ENCODE results near the gene MYBBP1A.

The MYBBP1A gene

DNA sequence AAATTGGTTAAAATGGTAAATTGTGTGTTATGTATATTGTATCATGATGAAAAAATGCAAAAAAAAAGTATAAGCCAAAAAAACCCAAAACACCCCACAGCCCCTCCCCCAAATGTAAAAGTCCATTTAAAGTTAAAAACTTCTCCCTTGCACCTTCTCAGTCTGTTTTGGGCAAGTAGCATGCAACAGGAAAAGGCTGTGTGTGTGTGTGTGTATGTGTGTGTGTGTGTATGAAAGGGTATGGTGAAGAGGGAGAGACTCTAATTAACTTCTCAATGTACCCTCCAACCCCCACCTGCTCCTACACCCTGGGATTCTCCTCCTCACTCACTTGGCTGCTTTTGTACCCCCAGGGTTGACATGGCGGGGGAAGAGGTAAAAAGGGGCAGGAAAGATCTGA is 14.4 kb upstream of the MYBBP1A start:
- H3K9me3 Mint-ChIP-seq, result no peaks in the 10 kb centered on the region
- H3K4me1 Mint-ChIP-seq (ENCODE audit: low read depth), result peaks cover 23% of the 10 kb centered on the region
- H3K4me3 Mint-ChIP-seq, result no peak overlapping the region
- no peak overlapping the region for H3K27ac Mint-ChIP-seq
- H3K27me3 Mint-ChIP-seq (ENCODE audit: low read depth), result peaks cover 26% of the 10 kb centered on the region
- H3K36me3 Mint-ChIP-seq (ENCODE audit: low read depth), result no peaks in the 10 kb centered on the region

DNA sequence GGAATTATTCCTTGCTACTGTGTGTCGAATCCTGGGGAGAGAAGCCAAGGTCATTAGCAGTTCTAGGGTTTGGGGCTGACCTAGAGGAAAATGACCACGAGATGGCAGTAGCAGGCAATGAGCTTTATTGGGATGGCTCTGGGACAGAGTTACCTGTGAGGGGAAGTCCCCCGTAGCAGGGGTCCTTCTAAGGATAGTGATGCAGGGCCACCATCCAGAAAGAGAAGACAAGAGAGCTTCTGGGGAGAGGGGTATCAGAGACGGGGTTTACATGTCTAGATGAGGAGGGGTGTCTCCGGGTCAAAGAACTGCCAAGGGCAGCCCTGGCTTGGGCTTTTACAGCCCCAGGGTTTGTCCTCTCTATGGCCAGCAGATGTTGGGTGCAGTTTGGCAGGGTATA is 11.6 kb upstream of the MYBBP1A start:
- Mint-ChIP-seq H3K4me1 (ENCODE audit: low read depth) (peaks cover 32% of the 10 kb centered on the region), H3K27me3 (ENCODE audit: low read depth) (peaks cover 15% of the 10 kb centered on the region), H3K27ac (no peak overlapping the region), H3K36me3 (ENCODE audit: low read depth) (no peaks in the 10 kb centered on the region), H3K9me3 (no peaks in the 10 kb centered on the region), H3K4me3 (no peak overlapping the region)

DNA sequence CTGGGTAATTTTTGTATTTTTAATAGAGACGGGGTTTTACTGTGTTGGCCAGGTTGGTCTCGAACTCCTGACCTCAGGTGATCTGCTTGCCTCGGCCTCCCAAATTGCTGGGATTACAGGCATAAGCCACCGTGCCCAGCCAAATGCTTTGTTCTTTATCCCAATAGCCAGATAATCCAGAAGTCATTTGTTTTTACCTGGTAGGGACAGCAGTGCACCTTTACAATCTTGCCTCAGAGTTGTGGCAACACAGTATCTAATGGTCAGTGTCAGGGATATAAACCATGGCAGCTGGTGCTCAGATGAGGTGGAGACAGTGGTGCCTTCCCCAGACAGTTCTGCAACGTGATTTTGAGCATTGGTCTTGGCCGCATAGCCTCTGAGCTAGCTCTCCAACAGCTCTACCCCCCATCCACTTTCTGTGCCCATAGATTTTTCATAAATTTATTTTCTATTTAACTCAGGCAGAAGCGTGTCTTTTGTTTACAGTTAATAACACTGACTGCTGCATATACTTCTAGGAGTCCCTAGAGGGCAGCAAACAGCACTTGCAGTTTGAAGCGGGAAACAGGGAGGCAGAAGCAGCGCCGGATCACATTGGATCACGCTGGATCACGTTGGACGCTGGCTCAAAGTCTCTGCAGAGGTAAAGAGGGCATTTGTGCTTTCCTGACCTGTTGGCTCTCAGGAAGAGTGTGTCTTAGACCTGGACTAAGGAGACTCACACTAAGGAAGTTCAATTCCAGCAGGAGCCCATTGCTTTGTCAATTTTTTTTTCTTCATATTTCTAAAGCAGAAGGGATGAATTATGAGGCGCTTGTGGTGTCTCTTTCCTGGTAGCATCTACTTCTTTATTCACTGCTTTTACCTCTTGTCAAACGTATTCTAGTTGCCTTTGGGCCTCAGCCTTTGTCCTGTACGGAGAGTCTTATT is 10.3 kb upstream of the MYBBP1A start:
- Mint-ChIP-seq H3K36me3 (ENCODE audit: low read depth) (no peaks in the 10 kb centered on the region), H3K27me3 (ENCODE audit: low read depth) (peaks cover 15% of the 10 kb centered on the region), H3K27ac (peak overlapping the region; percentile 42), H3K4me1 (ENCODE audit: low read depth) (peaks cover 35% of the 10 kb centered on the region), H3K9me3 (no peaks in the 10 kb centered on the region), H3K4me3 (no peak overlapping the region)

DNA sequence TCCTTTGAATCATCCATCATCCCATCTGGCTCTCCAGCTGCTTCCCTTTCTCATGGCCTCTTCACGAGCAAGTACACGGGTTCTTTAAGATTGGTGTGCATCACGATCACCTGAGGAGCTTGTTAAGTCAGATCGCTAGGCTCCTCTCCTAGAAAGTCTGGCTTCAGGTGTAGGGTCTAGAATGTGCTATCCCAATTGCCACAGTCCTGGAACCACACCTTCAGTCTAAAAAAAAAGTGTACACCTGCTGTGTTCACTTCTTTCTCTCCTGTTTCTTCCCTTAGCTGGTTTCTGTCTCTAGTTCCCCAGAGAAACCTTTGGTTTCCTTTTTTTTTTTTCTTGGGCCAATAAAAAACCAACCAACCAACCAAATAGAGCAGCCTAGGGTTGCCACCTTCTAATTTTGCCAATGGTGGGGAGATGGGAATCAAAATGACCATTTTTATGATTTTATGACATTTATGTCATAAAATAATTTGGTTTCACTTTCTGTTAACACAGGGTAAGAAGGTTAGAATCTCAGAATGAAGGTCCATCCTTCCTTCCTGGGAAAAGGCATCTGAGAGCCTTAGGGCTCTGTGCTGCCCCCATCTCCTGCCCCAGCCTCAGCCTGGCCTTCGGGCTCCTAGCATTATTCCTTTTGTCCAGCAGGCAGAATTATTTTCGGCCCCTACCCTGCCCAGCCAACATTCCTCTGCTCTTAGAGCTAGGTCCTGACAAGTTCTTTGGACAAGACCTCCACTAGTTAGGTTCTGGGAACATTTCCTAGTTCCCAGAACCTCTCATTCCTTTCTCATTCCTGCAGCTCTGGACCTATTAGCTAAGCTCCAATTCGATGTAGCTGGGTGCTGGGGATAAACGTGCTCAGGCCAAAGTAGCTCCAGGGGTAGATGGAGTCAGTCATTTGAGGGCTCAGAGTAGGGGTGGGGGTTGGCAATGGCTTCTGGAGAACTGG is 7.1 kb upstream of the MYBBP1A start:
- Mint-ChIP-seq H3K4me1 (ENCODE audit: low read depth) (peaks cover 34% of the 10 kb centered on the region), H3K4me3 (peak overlapping the region; percentile 31), H3K36me3 (ENCODE audit: low read depth) (no peaks in the 10 kb centered on the region), H3K9me3 (no peaks in the 10 kb centered on the region), H3K27ac (peak overlapping the region; percentile 78), H3K27me3 (ENCODE audit: low read depth) (peaks cover 5% of the 10 kb centered on the region)

DNA sequence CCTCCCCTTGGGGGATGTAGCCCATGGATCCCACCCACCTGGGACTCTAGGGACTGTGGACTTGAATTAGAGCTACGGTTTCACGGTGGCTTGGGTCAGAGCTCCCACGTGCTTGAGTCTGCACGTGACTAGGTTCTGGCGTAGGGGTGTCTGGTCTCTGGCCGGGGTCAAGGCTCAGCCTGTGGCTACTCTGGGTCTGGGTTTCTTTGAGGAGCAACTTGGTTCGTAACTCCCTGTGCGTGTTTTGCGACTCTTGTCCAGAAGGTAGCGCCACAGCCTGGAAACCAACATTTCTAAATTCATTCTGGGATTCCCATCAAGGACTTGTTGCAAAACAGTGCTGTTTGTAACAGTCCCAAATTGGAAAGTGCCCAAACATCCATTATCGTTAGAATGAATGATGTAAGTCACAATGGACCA is 5.7 kb upstream of the MYBBP1A start:
- peaks cover 37% of the 10 kb centered on the region for H3K4me1 Mint-ChIP-seq (ENCODE audit: low read depth)
- H3K36me3 Mint-ChIP-seq (ENCODE audit: low read depth), result no peaks in the 10 kb centered on the region
- H3K27ac Mint-ChIP-seq, result peak overlapping the region; percentile 27
- no peak overlapping the region for H3K4me3 Mint-ChIP-seq
- H3K9me3 Mint-ChIP-seq, result no peaks in the 10 kb centered on the region
- H3K27me3 Mint-ChIP-seq (ENCODE audit: low read depth), result no peaks in the 10 kb centered on the region

DNA sequence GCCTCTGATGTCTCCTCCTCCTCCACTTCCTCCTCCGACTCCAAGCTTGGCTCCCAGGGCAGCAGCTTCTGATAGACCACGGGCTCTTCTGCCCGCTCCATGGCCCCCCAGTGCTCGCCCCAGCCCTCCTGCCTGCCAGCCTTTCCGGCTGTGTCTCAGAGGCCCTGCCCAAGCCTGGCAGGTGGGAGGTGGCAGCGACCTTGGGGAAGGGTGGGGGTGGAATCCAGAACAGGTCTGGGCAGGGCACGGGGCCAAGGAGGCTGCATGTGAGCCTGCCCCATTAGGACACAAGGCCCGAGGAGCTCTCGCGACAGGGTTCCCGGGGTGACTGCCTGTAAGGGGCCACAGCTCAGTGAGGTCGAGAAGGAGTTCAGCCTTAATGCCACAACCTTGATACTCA is 5.2 kb upstream of the MYBBP1A start, which contains the start of gene GGT6:
TSS of gene GGT6 (minus strand) at position 157 of the 400 bp plus-strand sequence. CDS start at position 101, 56 bp downstream.
- Mint-ChIP-seq H3K4me1 (ENCODE audit: low read depth) (peaks cover 37% of the 10 kb centered on the region), H3K4me3 (no peak within 1 kb of the TSS), H3K9me3 (no peaks in the 10 kb centered on the region), H3K27me3 (ENCODE audit: low read depth) (no peaks in the 10 kb centered on the region), H3K27ac (peak within 1 kb of the TSS; percentile 55), H3K36me3 (ENCODE audit: low read depth) (no peaks in the 10 kb centered on the region)

DNA sequence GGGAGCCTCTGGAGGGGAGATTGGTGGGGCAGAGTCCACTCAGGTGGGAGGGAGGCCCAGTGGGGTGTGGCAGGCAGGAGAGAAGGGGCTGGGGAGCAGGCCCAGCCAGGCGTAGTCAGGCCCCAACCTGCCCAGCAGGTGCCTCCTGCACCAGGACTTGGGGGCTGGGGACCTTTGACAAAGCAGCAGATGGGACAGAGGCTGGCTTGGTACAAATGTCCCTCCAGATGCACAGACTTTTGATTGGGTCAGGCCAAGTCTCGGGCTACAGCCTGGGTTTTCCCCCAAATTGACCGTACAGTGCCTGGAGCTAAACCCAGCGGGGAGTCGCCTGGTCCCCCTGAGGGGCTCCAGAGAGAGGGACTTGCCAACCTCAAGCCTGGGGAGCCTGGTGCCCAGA is 4.8 kb upstream of the MYBBP1A start:
- Mint-ChIP-seq H3K36me3 (ENCODE audit: low read depth) (no peaks in the 10 kb centered on the region), H3K27me3 (ENCODE audit: low read depth) (no peaks in the 10 kb centered on the region), H3K4me3 (no peak overlapping the region), H3K27ac (peak overlapping the region; percentile 55), H3K9me3 (no peaks in the 10 kb centered on the region), H3K4me1 (ENCODE audit: low read depth) (peaks cover 36% of the 10 kb centered on the region)

DNA sequence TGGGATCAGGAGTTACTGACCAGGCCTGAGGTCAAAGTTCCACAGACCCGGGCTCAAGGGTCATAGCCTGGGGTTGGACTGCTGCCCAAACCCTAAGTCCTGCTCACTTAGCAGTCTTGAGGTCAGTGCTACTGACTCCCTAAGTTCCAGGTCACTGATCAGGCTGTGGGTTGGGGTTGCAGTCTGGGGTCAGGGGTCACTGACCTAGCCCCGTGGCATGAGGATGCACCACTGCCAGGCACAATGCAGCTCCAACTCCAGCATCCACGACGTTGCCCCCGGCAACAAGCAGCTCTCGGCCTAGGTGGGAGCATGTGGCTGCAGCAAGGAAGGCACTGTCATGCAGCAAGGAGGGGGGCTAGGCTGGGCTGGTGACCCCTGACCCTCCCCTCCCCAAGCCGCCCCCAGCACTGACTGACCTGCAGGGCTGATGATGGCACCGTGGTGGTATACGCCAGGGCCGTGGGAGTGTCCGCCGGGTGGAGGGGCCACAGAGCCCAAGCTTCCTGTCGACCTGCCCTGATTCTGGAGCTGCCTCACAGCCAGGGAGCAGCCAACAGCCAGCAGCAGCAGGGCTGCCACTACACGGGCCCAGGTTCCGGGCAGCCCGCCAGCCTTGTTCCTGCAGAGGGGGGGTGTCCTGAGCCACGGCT is 4.1 kb upstream of the MYBBP1A start:
- Mint-ChIP-seq H3K4me1 (ENCODE audit: low read depth) (peaks cover 42% of the 10 kb centered on the region), H3K27me3 (ENCODE audit: low read depth) (no peaks in the 10 kb centered on the region), H3K9me3 (no peaks in the 10 kb centered on the region), H3K27ac (no peak overlapping the region), H3K4me3 (no peak overlapping the region), H3K36me3 (ENCODE audit: low read depth) (no peaks in the 10 kb centered on the region)

DNA sequence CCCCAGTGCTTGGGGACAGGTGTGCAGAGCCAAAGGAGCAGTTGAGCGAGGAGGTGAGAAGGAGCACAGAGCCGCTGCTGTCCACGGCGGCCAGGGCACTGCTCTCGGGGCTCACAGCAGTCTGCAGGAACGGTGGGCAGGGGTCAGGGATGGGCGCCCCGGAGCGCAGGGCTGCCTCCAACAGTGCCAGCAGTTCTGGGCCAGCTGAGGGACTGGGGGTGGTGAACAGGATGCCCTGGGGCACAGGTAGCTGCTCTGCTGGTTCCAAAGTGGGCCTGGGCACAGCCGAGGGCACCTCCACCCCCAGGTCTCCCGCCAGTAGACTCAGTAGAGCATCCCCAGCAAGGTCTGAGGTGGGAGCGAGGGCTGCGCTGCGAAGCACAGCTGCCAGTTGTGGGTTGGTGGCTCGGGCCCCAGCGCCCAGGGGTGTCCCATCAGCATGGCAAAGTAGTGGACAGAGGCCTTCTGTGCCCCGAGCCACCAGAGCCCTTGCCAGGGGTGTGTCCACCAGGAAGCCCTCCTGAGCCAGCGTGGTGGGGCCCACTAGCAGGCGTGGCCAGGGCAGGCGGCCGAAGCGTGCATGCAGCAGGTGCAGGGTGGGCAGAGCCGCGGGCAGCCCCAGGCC is 3.3 kb upstream of the MYBBP1A start:
- Mint-ChIP-seq H3K27ac (no peak overlapping the region), H3K36me3 (ENCODE audit: low read depth) (no peaks in the 10 kb centered on the region), H3K4me3 (no peak overlapping the region), H3K4me1 (ENCODE audit: low read depth) (peaks cover 44% of the 10 kb centered on the region), H3K9me3 (no peaks in the 10 kb centered on the region), H3K27me3 (ENCODE audit: low read depth) (no peaks in the 10 kb centered on the region)

DNA sequence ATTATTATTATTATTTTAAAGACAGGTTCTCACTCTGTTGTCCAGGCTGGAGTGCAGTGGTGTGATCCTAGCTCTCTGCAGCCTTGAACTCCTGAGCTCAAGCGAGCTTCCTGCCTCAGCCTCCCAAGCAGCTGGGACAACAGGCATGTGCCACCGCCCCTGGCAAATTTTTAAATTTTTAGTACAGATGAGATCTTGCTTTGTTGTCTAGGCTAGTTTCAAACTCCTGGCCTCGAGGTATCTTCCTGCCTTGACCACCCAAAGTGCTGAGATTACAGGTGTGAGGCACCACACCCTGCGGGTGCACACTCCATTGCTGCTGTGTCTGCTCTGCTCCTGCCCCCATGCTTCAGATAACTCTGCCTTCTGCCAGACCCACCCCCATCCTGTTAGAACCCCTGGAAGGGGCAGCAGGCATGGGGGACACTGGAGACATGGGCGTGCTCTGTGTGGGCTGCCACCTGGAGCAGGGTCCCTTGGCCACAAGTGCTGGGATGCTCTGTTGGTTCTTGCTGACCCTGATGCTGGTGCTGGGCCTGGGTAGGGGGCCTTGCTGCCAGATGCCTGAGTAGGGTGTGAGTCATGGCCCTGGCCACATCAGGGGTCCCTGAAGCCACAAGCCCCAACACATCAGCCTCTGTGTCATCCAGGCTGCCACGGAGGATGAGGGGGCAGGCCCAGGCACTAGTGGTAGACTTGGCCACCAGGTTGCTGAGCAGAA is 2.6 kb upstream of the MYBBP1A start:
- no peak overlapping the region for H3K27ac Mint-ChIP-seq
- H3K4me3 Mint-ChIP-seq, result no peak overlapping the region
- no peaks in the 10 kb centered on the region for H3K9me3 Mint-ChIP-seq
- H3K27me3 Mint-ChIP-seq (ENCODE audit: low read depth), result no peaks in the 10 kb centered on the region
- H3K4me1 Mint-ChIP-seq (ENCODE audit: low read depth), result peaks cover 37% of the 10 kb centered on the region
- no peaks in the 10 kb centered on the region for H3K36me3 Mint-ChIP-seq (ENCODE audit: low read depth)

DNA sequence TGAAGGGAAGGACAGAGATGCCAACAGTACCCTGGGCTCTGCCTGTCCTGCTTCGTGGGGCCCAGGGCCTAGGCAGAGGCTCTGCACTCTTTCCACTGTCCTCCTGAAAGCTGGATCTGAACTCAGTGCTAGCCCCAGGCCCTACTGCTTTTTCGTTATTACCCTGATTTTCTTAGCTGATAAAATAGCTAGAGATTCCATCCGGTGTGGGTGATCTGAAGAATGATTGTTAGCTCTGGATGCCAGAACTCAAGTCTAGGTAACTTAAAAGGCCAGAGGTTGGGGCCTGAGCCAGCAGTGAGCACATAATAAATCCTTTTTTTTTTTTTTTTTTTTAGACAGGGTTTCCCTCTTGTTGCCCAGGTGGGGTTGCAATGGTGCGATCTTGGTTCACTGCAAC is 1.8 kb upstream of the MYBBP1A start:
- Mint-ChIP-seq H3K27ac (no peak overlapping the region), H3K36me3 (ENCODE audit: low read depth) (peaks cover 3% of the 10 kb centered on the region), H3K4me1 (ENCODE audit: low read depth) (peaks cover 29% of the 10 kb centered on the region), H3K4me3 (no peak overlapping the region), H3K27me3 (ENCODE audit: low read depth) (no peaks in the 10 kb centered on the region), H3K9me3 (no peaks in the 10 kb centered on the region)

DNA sequence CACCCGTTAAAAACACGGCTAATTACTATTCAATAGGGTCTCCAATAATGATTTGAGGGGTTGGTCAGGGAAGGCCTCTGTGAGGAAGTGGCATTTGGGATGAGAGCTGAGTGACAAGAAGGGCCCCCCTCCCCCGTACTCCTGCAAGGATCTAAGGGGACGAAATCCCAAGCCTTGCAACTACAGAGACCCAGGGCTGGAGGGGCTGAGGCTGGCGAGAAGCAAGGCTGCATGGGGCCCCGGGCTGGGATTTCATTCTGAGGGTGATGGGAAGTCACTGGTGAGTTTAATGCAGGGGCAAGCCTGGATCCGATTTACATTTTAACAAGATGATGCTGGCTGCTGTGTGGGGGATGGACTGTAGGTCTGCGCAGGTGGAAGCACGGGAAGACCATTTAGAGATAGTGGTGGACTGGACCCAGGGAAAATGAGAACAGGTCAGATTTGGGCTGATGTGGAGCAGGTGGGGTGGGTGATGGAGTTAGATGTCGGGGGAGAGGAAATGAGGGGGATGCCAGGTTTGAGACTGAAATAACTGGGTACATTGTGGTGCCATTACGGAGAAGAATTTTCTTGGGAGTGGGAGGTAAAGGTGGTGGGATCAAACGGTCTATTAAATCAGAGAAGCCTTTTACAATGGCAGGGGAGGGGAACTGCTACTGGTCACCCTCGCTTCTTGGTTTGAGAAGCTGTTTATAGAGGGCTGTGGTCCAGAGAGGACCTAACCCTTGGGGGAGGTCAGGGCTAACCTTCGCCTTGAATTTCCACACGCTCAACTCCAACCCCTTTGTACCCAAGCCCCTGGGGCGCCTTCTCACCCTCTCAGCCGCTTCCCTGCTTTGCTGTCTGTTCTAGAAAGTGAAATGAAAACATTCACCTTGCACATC is 932 bp upstream of the MYBBP1A start:
- peak overlapping the region; percentile 91 for H3K4me3 Mint-ChIP-seq
- H3K27me3 Mint-ChIP-seq (ENCODE audit: low read depth), result no peaks in the 10 kb centered on the region
- H3K36me3 Mint-ChIP-seq (ENCODE audit: low read depth), result peaks cover 4% of the 10 kb centered on the region
- no peaks in the 10 kb centered on the region for H3K9me3 Mint-ChIP-seq
- H3K4me1 Mint-ChIP-seq (ENCODE audit: low read depth), result peaks cover 25% of the 10 kb centered on the region
- H3K27ac Mint-ChIP-seq, result peak overlapping the region; percentile 94
